Panc1 (cell line): Measurements from ENCODE around the gene PTPRF.

ENCODE experiments used
- POLR2AphosphoS5 ChIP-seq: IDR thresholded peaks from 2 replicates; pipeline ENCODE4 v1.6.1; 2012; ENCODE audit warnings: mild to moderate bottlenecking, low read depth, low read length, moderate library complexity
- TF ChIP-seq, protein P1 (sequence below): fragments of 450-650 bp; IDR thresholded peaks from 2 replicates; pipeline ENCODE4 v1.5.1; 2017; ENCODE audit warnings: mild to moderate bottlenecking

DNA sequence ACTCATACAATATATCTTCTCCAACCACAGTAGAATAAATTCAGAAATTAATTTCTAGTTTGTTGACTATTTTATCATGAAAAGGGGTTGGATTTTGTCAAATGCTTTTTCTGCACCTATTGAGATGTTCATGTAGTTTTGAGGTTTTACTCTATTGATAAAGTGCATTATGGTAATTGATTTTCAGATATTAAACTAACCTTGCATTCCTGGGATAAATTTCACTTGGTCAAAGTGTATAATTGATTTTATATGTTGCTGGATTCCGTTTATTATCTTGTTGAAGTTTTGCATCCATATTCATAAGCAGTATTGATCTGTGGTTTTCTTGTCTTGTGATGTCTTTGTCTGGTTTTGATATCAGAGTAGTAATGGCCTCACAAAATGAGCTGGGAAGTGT lies 42.5 kb upstream of the PTPRF start:
- TF ChIP-seq, protein P1, sequence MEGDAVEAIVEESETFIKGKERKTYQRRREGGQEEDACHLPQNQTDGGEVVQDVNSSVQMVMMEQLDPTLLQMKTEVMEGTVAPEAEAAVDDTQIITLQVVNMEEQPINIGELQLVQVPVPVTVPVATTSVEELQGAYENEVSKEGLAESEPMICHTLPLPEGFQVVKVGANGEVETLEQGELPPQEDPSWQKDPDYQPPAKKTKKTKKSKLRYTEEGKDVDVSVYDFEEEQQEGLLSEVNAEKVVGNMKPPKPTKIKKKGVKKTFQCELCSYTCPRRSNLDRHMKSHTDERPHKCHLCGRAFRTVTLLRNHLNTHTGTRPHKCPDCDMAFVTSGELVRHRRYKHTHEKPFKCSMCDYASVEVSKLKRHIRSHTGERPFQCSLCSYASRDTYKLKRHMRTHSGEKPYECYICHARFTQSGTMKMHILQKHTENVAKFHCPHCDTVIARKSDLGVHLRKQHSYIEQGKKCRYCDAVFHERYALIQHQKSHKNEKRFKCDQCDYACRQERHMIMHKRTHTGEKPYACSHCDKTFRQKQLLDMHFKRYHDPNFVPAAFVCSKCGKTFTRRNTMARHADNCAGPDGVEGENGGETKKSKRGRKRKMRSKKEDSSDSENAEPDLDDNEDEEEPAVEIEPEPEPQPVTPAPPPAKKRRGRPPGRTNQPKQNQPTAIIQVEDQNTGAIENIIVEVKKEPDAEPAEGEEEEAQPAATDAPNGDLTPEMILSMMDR: no peak
- TF ChIP-seq POLR2AphosphoS5: no peak
